ENCODE results near the gene FHOD3. TPM values are rescaled to one million over a fixed set of nuclear protein-coding genes. Genes with fewer than 3 reads are reported as not detected.

Gene FHOD3
- total RNA-seq, 1 donor from 2014 or later, result 16.3 TPM

- H3K27me3 Mint-ChIP-seq (ENCODE audit: low read depth), result peaks cover 2% of the 10 kb centered on the region
- H3K4me3 Mint-ChIP-seq, result no peak overlapping the region
- H3K27ac Mint-ChIP-seq, result no peak overlapping the region
- H3K9me3 Mint-ChIP-seq, result peaks cover 15% of the 10 kb centered on the region
- TF ChIP-seq, protein P1, sequence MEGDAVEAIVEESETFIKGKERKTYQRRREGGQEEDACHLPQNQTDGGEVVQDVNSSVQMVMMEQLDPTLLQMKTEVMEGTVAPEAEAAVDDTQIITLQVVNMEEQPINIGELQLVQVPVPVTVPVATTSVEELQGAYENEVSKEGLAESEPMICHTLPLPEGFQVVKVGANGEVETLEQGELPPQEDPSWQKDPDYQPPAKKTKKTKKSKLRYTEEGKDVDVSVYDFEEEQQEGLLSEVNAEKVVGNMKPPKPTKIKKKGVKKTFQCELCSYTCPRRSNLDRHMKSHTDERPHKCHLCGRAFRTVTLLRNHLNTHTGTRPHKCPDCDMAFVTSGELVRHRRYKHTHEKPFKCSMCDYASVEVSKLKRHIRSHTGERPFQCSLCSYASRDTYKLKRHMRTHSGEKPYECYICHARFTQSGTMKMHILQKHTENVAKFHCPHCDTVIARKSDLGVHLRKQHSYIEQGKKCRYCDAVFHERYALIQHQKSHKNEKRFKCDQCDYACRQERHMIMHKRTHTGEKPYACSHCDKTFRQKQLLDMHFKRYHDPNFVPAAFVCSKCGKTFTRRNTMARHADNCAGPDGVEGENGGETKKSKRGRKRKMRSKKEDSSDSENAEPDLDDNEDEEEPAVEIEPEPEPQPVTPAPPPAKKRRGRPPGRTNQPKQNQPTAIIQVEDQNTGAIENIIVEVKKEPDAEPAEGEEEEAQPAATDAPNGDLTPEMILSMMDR (IDR thresholded peaks at IDR 0.05; ENCODE audit: unreplicated experiment), result no peak
- no peaks in the 10 kb centered on the region for H3K36me3 Mint-ChIP-seq
- H3K4me1 Mint-ChIP-seq, result peaks cover 28% of the 10 kb centered on the region
- DNase-seq (ENCODE audit: low spot score in 2 of 2, unreplicated experiment in 2 of 2), result no peak
These were observed 75.4 kb downstream of the FHOD3 start for GRCh38 chr18:36372903-36373311.

DNA sequence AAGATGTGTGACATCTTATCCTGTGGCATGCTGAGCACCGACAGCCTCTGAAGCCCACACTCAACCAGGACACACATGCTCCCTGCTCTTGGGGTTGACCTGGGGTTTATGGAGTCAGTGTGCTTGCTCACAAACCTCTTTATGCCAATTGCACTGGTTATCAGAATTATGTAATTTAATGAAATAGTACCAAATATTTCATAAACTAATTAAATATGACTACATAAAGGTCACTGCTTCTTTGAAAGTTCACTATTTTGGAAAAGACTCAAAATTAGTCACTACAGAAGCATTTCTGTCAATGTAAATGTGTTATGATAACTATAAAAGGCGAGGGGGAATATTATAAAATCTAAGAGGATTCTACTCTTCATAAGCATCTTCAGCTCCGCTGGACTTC lies 76.7 kb downstream of the FHOD3 start:
- Mint-ChIP-seq H3K9me3 (peaks cover 15% of the 10 kb centered on the region), H3K4me1 (peaks cover 39% of the 10 kb centered on the region), H3K27ac (no peak overlapping the region), H3K4me3 (no peak overlapping the region), H3K36me3 (no peaks in the 10 kb centered on the region), H3K27me3 (ENCODE audit: low read depth) (peaks cover 2% of the 10 kb centered on the region)
- TF ChIP-seq, protein P1 (IDR thresholded peaks at IDR 0.05; ENCODE audit: unreplicated experiment), result no peak
- no peak for DNase-seq (ENCODE audit: low spot score in 2 of 2, unreplicated experiment in 2 of 2)

- H3K4me3 Mint-ChIP-seq, result no peak overlapping the region
- H3K4me1 Mint-ChIP-seq, result peaks cover 47% of the 10 kb centered on the region
- no peaks in the 10 kb centered on the region for H3K36me3 Mint-ChIP-seq
- H3K9me3 Mint-ChIP-seq, result peaks cover 15% of the 10 kb centered on the region
- H3K27ac Mint-ChIP-seq, result no peak overlapping the region
- TF ChIP-seq, protein P1 (IDR thresholded peaks at IDR 0.05; ENCODE audit: unreplicated experiment), result no peak
- H3K27me3 Mint-ChIP-seq (ENCODE audit: low read depth), result peaks cover 2% of the 10 kb centered on the region
- DNase-seq (ENCODE audit: low spot score in 2 of 2, unreplicated experiment in 2 of 2), result no peak
These were observed 77.6 kb downstream of the FHOD3 start for GRCh38 chr18:36375118-36375517.

GRCh38 chr18:36376361-36376760 lies 78.8 kb downstream of the FHOD3 start:
- H3K9me3 Mint-ChIP-seq, result peaks cover 6% of the 10 kb centered on the region
- no peaks in the 10 kb centered on the region for H3K27me3 Mint-ChIP-seq (ENCODE audit: low read depth)
- no peaks in the 10 kb centered on the region for H3K36me3 Mint-ChIP-seq
- peaks cover 55% of the 10 kb centered on the region for H3K4me1 Mint-ChIP-seq
- TF ChIP-seq, protein P1 (IDR thresholded peaks at IDR 0.05; ENCODE audit: unreplicated experiment), result no peak
- DNase-seq (ENCODE audit: low spot score in 2 of 2, unreplicated experiment in 2 of 2), result no peak
- H3K4me3 Mint-ChIP-seq, result no peak overlapping the region
- no peak overlapping the region for H3K27ac Mint-ChIP-seq

DNA sequence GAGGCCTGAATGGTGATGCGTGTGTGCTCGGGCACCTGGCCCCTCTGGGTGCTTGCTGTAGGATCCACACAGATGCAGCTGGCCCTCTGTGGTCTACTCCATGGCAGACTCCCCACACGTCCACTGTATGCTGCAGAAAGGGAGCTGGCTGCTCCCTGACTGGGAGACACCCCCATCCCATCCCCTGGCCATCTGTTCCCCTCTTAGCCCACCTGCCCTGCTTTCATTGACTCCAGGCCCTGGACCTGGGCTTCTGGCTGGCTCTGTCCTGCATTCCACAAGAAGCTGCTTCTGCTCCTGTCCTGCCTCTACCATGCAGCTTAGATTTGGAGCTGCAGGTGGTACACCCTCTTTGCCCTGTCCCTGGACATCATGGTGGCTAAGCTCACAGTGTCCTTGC lies 80.1 kb downstream of the FHOD3 start:
- Mint-ChIP-seq H3K4me1 (peaks cover 68% of the 10 kb centered on the region), H3K27me3 (ENCODE audit: low read depth) (no peaks in the 10 kb centered on the region), H3K36me3 (no peaks in the 10 kb centered on the region), H3K9me3 (no peaks in the 10 kb centered on the region), H3K4me3 (no peak overlapping the region), H3K27ac (no peak overlapping the region)
- no peak for DNase-seq (ENCODE audit: low spot score in 2 of 2, unreplicated experiment in 2 of 2)
- TF ChIP-seq, protein P1 (IDR thresholded peaks at IDR 0.05; ENCODE audit: unreplicated experiment), result no peak

DNA sequence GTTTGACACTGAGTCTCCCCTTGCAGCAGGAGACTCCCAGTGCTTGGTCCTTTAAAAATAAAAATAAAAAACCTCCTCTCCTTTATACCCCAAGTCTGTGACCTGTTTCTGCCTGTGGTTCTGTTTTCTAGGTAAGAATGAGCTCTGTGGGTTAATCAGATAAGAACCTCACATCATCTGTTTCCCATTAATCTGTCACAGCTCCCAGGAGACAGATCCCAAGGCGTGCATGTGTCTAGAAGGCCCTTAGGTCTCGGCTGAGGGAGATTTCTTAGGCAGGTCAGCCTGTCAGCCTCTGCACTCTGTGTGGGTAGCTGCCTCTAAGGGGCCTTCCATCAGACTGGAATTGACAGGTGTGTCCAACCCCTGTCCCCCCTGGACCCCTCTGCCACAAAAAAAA lies 80.7 kb downstream of the FHOD3 start:
- DNase-seq (ENCODE audit: low spot score in 2 of 2, unreplicated experiment in 2 of 2), result no peak
- H3K4me3 Mint-ChIP-seq, result no peak overlapping the region
- TF ChIP-seq, protein P1 (IDR thresholded peaks at IDR 0.05; ENCODE audit: unreplicated experiment), result no peak
- H3K27ac Mint-ChIP-seq, result peak overlapping the region; percentile 57
- H3K27me3 Mint-ChIP-seq (ENCODE audit: low read depth), result no peaks in the 10 kb centered on the region
- no peaks in the 10 kb centered on the region for H3K36me3 Mint-ChIP-seq
- peaks cover 74% of the 10 kb centered on the region for H3K4me1 Mint-ChIP-seq
- H3K9me3 Mint-ChIP-seq, result no peaks in the 10 kb centered on the region
